Esophagus squamous epithelium (tissue), 5 donors: ENCODE measurements around the gene TOGARAM2. TPM values are rescaled to one million over a fixed set of nuclear protein-coding genes. Genes with fewer than 3 reads are reported as not detected.
A peak's percentile ranks its signal among the peaks of the same experiment; 100 is the strongest.

Experiments used
- DNase-seq: peaks from one replicate; lab custom pipeline; 2025; lab: John Stamatoyannopoulos, UW
- H3K27ac ChIP-seq, 4 donors: fragments of 200-600 bp; sonication (generic); one replicate each; pipeline ENCODE4 v1.5.1; 2016 to 2019; ENCODE audit warnings: mild to moderate bottlenecking in 1 of 4
- H3K27me3 ChIP-seq, 4 donors: fragments of 200-600 bp; sonication (generic); 1 replicate in 3 of 4; 2 replicates in 1 of 4; pipeline versions ENCODE4 v1.5.1 to v1.6.0; 2017 to 2021; ENCODE audit warnings: antibody characterized with exemption in 1 of 4
- H3K36me3 ChIP-seq, 3 donors: fragments of 200-600 bp; sonication (generic); one replicate each; pipeline ENCODE4 v1.5.1; 2016 to 2019
- H3K4me1 ChIP-seq, 3 donors: fragments of 200-600 bp; sonication (generic); one replicate each; pipeline ENCODE4 v1.5.1; 2017 to 2019
- H3K4me3 ChIP-seq, 4 donors: fragments of 200-600 bp; sonication (generic); 1 replicate in 3 of 4; 2 replicates in 1 of 4; pipeline ENCODE4 v1.5.1; 2016 to 2019; ENCODE audit warnings: mild to moderate bottlenecking in 2 of 4, moderate library complexity in 1 of 4
- H3K9me3 ChIP-seq, 3 donors: fragments of 200-600 bp; sonication (generic); one replicate each; pipeline ENCODE4 v1.5.1; 2016 to 2019
- CTCF ChIP-seq, 6 experiments: fragments of 450-650 bp in 4 of 6; fragments of 200-600 bp in 2 of 6; sonication (generic) in 2 of 6; IDR thresholded peaks; one replicate each; pipeline ENCODE4 v1.5.1; 2016 to 2019; ENCODE audit warnings: antibody characterized with exemption in 6 of 6, mild to moderate bottlenecking in 4 of 6, moderate library complexity in 4 of 6
- POLR2A ChIP-seq, 4 donors: fragments of 450-650 bp; IDR thresholded peaks; one replicate each; pipeline ENCODE4 v1.6.1; 2017; ENCODE audit warnings: antibody characterized with exemption in 4 of 4, mild to moderate bottlenecking in 4 of 4, moderate library complexity in 3 of 4
- WGBS, 2 donors: methylation state at CpG; one replicate each; pipeline ENCODE4 v1.1.5; 2018; 5-methylcytosine and 5-hydroxymethylcytosine counted together
- intact Hi-C: fragments of 100-400 bp; cut with DNase I; formaldehyde crosslinking; loops from one replicate; pipeline ENCODE4 v1.15.0; 2022
- total RNA-seq, 4 donors: library from RNA; depleted of rRNA; stranded (reverse); fragments of >200 nt; gene quantifications; one replicate each; pipeline ENCODE4 v1.1.0, GENCODE V29; 2016
- donor health status: DM: yes; HTN: yes; CAD: no.

The TOGARAM2 gene
- total RNA-seq, 4 donors from 2014 or later, result 0.03 to 0.76 (median 0.48) TPM; not detected in 1

GRCh38 chr2:28982381-28982950 lies 1.4 kb downstream of the TOGARAM2 start:
- 63 to 71% methylated on average over 3 to 4 of the region's 8 CpGs for WGBS, 2 donors
- DNase-seq, result no peak
- Histone ChIP-seq H3K9me3 (no peaks in the 10 kb centered on the region), H3K27me3 (no peaks in the 10 kb centered on the region), H3K27ac (peak overlapping the region in 3 of 4 donors; percentile 51 to 76 (median 67)), H3K4me1 (peaks cover 0 to 29% (median 19%) of the 10 kb centered on the region in 3 donors), H3K36me3 (no peaks in the 10 kb centered on the region), H3K4me3 (no peak overlapping the region)
- TF ChIP-seq CTCF (IDR thresholded peaks at IDR 0.05), result no peak
- no peak for TF ChIP-seq POLR2A (IDR thresholded peaks at IDR 0.05)
- intact Hi-C loops, result no loop called here

DNA sequence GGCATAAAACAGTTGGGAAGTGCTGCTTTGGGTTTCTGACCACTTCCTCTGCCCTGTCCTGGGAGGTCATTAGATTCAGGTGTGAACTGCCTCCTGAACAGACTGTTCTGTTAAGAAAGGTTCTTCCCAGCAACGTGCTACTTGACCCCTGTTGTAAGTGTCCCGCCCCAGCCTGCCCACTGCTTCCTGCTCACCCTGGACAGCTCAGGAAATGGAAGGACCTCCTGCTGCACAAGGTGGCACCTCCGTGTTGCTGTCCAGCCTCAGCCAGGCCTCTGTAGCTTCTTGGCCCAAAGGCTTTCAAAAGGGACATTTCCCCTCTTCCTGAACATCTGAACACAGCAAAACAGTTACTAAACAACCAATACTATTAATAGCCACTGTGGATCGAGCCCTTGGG lies 5.3 kb downstream of the TOGARAM2 start:
- Histone ChIP-seq H3K4me1 (peaks cover 0 to 28% (median 18%) of the 10 kb centered on the region in 3 donors), H3K9me3 (no peaks in the 10 kb centered on the region), H3K4me3 (no peak overlapping the region), H3K36me3 (no peaks in the 10 kb centered on the region), H3K27me3 (no peaks in the 10 kb centered on the region), H3K27ac (peak overlapping the region in 1 of 4 donors; percentile 21)
- intact Hi-C loops, result no loop called here
- WGBS, 2 donors, result 69% methylated on average over 2 to 4 of the region's 4 CpGs
- no peak for DNase-seq
- TF ChIP-seq CTCF (IDR thresholded peaks at IDR 0.05) (no peak), POLR2A (IDR thresholded peaks at IDR 0.05) (no peak)

DNA sequence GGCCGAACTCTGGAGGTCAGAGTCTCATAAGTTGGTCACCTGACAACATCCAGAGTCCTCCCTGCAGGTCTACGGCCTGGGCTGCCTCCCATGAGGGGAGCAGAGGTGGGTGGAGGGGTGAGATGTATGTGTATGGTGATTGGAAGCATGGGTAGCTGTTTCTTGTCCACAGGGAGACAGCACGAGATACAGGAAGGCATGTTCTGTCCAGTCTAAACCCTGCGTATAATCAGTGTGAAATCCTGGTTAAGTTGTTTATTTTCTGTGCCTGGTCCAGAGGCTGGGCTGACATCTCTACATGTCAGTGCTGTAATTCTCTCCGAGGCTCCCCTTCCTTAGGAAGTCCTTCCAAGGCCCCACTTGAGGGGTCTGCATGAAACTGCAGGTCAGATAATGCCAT lies 8.9 kb downstream of the TOGARAM2 start:
- H3K27ac ChIP-seq, result peak overlapping the region; percentile 2 to 84 (median 58)
- intact Hi-C loops, result no loop called here
- no peak for DNase-seq

GRCh38 chr2:28990445-28990844 lies 9.3 kb downstream of the TOGARAM2 start:
- H3K9me3 ChIP-seq, result no peaks in the 10 kb centered on the region
- H3K36me3 ChIP-seq, result no peaks in the 10 kb centered on the region
- peak overlapping the region; percentile 2 to 84 (median 58) for H3K27ac ChIP-seq
- no peaks in the 10 kb centered on the region for H3K27me3 ChIP-seq
- TF ChIP-seq POLR2A (IDR thresholded peaks at IDR 0.05) (no peak), CTCF (IDR thresholded peaks at IDR 0.05) (no peak)
- 71 to 79% methylated on average over 16 of the region's 16 CpGs for whole genome bisulfite sequencing, 2 donors
- no peak for DNase-seq
- intact Hi-C loops, result no loop called here
- H3K4me3 ChIP-seq, result no peak overlapping the region
- H3K4me1 ChIP-seq, result peaks cover 0 to 37% (median 22%) of the 10 kb centered on the region in 3 donors

More for the DNA sequence above, 8.9 kb downstream of the TOGARAM2 start:
- TF ChIP-seq POLR2A (IDR thresholded peaks at IDR 0.05), result no peak
- TF ChIP-seq CTCF (IDR thresholded peaks at IDR 0.05), result no peak
- Histone ChIP-seq H3K36me3 (no peaks in the 10 kb centered on the region), H3K4me3 (no peak overlapping the region), H3K4me1 (peaks cover 0 to 37% (median 22%) of the 10 kb centered on the region in 3 donors), H3K27me3 (no peaks in the 10 kb centered on the region), H3K9me3 (no peaks in the 10 kb centered on the region)
- WGBS, 2 donors, result 80 to 82% methylated on average over 2 to 4 of the region's 5 CpGs

- peak overlapping the region in 3 of 4 donors; percentile 12 to 84 (median 76) for H3K27ac ChIP-seq
- TF ChIP-seq POLR2A (IDR thresholded peaks at IDR 0.05) (no peak), CTCF (IDR thresholded peaks at IDR 0.05) (no peak)
- H3K36me3 ChIP-seq, result no peaks in the 10 kb centered on the region
- H3K9me3 ChIP-seq, result no peaks in the 10 kb centered on the region
- DNase-seq, result no peak
- H3K4me1 ChIP-seq, result peaks cover 0 to 37% (median 22%) of the 10 kb centered on the region in 3 donors
- WGBS, 2 donors, result 47 to 53% methylated on average over 1 to 4 of the region's 4 CpGs
- intact Hi-C loops, result no loop called here
- H3K4me3 ChIP-seq, result no peak overlapping the region
- H3K27me3 ChIP-seq, result no peaks in the 10 kb centered on the region
Measured at GRCh38 chr2:28991021-28991420, 9.9 kb downstream of the TOGARAM2 start.
